ENCODE data around the gene ZFR2.
"Not testable (repeated sequence)": the region's sequence is repeated elsewhere in the genome, so short reads cannot be mapped to it uniquely, and the experiment has no call there.

Gene ZFR2

GRCh38 chr19:3768748-3769099, 100.1 kb downstream of the ZFR2 start:
- DNase-seq = no peak

DNA sequence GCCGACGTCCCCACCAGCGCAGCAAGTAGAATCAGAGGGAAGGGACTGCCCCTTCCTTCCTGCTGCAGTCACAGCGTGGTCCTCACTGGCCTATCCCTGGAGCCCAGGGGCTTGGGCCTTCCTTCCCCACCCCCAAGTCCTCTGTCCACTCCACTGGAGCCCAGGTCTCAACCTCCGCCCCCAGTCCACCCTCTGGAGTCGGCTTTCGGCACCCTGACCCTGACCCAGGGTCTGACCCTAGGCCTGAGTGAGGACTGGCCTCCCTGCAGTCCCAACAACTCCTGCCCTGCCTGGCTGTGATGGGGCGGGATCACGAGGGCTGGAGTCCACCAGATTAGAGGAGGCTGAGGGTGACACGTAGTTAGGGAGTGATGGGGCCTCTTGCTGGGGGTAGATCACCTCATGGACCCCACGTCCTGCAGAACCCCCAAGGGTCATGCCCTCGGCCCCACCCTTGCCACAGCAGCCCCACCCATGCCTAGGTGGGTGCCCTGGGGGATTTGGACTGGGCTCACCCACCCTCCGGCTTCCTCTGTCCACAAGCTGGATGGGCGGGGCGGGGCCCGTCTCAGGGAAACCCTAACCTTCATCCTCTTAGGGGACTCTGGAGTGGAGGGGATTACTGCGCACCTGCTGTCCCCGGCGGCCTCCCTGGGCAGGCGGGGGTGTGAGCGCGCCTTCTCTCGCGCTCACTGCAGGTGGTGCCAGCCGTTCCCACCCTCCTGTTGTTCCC, 100.7 kb downstream of the ZFR2 start:
- no peak for DNase-seq

GRCh38 chr19:3767050-3767449, 101.8 kb downstream of the ZFR2 start:
- DNase-seq = no peak

DNA sequence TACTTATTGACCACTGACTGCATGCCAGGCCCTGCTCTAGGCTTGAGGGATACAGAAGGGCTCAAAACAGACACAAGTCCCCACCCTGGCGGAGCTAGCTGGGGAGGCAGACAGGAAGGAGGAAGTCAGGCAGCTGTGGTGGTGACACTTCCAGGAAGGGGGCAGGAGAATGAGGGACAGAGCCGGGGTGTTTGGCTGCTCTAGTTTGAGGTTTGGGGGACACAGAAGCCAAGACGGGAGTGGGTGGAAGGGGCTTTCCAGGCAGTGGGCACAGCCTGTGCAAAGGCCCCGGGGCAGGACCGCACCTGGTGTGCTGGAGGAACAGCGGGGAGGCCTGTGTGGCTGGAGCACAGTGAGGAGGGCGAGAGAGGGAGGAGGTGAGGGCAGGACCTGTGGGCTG, 102.3 kb downstream of the ZFR2 start:
- DNase-seq = no peak

GRCh38 chr19:3765757-3766156, 103.1 kb downstream of the ZFR2 start:
- DNase-seq = not testable (repeated sequence)

GRCh38 chr19:3765121-3765520, 103.7 kb downstream of the ZFR2 start:
- DNase-seq = no peak

DNA sequence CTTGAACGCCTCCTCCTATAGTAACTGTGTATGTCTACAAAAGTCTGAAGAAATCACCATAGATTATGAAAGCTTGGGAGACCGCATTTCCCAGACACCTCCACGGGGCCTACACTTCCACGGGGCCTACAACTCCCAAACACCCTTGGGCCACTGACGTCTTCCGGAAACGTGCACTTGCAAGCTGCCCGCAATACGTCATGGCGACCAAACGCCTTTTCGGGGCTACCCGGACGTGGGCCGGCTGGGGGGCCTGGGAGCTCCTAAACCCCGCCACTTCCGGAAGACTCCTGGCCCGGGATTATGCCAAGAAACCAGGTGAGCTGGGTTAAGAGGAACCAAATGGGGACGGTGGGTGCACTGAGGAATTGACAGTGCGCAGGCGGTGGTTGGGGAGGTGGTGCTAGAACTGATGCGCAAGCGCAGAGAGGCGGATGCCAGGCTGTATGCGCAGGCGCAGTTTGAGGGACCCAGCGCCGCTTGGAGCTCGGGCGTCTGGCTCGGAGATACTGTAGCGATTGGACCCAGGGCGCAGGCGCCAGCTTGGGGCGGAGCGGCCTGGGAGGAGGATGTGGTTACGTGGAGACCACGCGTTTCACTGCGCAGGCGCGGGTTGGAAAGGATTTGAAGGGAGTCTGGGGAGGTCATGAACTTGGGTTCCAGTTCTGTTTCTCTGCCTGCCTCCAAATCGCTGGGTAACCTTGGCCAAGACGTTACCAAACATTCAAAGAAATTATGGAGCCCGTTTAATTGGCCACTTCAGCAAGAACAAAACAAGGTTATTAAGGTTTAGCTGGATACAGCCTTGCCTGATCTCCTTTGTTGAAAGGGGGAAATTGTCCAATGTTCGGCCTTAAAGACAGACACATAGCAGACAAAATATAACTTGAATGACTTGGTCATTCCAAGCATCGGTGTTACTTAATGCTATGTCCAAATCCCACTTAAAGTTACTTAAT, 106.1 kb downstream of the ZFR2 start, which contains the start of gene MRPL54:
MRPL54 (plus strand) TSS at position 182 of the 959 bp plus-strand sequence; CDS start at position 201, 19 bp downstream.
- DNase-seq = peak; percentile 99

GRCh38 chr19:3762130-3762473, 106.7 kb downstream of the ZFR2 start:
- no peak for DNase-seq

DNA sequence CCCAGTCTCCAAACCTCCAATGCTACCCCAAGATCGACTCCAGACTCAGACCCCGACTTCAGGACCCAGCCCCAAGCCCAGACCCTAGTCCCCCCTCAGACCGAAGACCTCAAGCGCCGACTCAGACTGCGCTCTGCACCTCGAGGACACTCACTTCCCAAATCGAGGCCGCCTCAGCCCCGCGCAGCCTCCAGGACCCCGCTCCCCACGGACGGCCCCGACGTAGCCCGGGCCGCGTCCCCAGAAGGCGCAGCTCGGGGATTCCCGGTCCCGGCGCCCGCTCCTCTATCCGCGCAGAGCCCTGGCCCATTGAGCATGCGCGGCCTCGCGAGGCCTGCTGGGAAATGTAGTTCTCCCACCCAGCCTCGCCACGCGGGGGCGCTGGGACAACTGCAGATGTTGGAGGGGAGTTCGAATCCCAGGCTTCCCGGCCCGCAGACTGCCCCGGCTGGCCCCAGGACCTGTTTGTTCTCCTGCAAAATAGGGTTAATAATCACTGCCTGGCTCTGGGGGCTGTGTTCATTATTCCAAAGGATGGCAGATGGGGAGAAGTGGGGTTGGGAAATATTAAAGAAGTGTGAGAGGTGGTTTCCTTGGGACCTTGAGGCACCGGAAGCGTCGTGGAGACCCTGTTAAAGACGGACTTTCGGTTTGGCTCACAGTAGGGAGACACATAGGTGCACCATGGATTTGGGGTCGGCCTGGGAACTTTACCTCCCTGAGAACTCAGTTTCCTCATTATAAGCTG, 107.3 kb downstream of the ZFR2 start, which contains the start of gene APBA3:
APBA3 (minus strand) TSS at position 311 of the 748 bp plus-strand sequence. CDS start 1,428 bp downstream, outside the sequence.
- DNase-seq = peak; percentile 97 to 98

GRCh38 chr19:3760871-3761361, 107.9 kb downstream of the ZFR2 start:
- no peak for DNase-seq

DNA sequence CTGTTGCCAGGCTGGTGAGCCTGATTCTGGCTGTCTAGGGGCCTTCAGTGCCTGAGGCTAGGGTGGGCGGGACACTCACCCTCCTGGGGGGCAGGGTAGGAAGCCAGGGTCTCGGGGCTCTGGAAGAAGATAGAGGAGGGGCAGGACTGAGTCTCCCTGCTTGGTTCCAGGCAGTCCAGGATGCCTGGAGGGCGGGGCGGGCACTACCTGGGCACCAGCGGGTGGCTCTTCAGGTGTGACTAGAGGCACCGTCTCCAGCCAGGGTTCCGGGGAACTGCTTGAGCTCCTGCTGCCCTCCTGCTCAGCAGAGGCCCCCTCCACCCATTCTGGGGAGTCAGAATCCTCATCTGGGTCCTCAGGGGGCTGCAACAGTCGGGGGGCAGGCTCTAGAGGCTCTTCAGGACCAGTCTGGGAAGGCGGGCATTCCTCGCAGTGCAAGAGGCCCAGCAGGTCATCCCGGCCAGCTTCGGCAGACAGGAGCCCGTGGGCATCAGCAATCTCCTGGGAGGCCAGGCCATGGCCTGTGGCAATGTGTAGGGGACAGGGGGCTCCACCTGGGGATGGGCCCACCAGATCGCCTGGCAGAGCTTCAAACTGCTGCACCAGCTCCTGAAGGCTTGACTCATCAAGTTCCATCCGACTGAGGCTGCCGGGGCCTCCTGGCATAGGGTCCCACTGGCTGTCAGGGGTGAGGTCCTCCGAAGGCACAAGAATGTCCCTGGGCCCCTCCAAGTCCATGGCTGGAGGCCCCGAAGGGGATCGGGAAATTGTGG, 109.2 kb downstream of the ZFR2 start:
- no peak for DNase-seq

DNA sequence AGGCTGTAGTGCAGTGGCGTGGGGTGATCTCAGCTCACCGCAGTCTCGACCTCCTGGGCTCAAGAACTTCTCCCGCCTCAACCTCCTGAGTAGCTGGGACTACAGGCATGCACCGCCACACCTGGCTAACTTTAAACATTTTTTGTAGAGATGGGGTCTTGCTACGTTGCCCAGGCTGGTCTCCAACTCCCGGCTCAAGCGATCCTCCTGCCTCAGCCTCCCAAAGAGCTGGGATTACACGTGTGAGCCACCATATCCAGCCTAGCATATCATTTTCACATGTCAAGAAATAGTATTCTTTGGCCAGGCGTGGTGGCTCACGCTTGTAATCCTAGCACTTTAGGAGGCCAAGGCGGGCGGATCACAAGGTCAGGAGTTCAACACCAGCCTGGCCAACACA, 110.5 kb downstream of the ZFR2 start:
- not testable (repeated sequence) for DNase-seq

GRCh38 chr19:3757705-3758104, 111.1 kb downstream of the ZFR2 start:
- DNase-seq = not testable (repeated sequence)
